Activated T-helper 1 cell treated with anti-CD3 and anti-CD28 coated beads, Interleukin-2, amount 50 U/mL, for 16 hours (primary cell): Measurements from ENCODE around the gene BUD31.
"Not testable (repeated sequence)": the region's sequence is repeated elsewhere in the genome, so short reads cannot be mapped to it uniquely, and the experiment has no call there.

ENCODE experiments used
- DNase-seq, 2 donors: peaks; one replicate each; pipeline ENCODE4 v3.0.0-alpha.2; 2020; ENCODE audit warnings: low read depth in 1 of 2, low spot score in 1 of 2

The BUD31 gene

DNA sequence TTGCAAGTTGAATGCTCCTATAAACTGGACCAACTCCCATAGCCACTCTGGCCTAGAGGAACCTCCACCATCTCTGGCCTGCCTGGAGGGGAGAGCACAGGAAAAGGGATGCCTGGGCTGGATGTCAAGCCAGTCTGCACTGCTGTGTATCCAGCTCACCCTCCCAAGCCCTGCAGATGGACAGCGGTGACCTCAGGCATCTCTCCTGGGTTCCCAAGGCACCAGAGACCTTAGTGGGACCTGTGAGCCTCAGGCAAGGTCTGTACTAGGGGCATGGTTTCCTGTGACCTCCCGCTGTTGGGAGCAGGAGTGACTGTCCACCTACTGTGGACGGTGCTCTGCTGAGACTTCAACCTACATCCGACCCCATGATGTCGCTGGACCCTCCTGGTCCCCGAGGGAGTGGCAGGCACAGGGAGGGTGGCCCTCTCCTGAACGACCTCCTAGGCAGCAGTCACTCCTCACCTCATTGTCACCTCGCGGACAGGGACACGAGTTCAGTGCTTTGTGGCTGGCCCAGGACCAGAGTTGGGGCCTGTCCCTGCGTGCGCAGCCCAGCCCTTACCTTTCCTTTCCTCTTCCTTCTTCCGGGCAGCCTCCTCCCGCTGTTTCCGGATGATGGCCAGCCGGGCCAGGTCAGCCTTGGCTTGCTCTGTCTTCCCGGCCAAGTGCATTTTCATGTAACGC is 11.3 kb upstream of the BUD31 start:
- no peak for DNase-seq

GRCh38 chr7:99398891-99399445 is 9.8 kb upstream of the BUD31 start:
- no peak for DNase-seq

DNA sequence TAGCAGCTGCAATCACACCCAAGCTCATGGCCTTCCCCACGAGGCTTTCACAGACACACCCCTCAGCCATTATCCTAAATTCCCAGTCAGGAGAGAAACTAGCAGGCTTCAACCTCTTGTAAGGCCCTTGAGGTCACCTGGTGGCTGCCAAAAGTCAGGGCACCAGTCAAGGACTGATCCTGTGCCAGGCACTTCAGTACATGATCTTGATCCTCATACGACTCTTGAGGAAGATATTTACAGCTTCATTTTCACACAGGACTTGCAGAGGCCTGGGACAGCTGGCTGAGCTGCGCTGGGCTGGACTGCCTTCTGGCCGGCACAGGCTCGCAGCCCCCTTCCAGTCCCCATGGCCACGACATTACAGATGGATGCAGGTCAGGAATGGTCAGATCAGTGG is 9.2 kb upstream of the BUD31 start:
- no peak for DNase-seq

- no peak for DNase-seq
Measured at GRCh38 chr7:99402854-99403253, 5.9 kb upstream of the BUD31 start.

DNA sequence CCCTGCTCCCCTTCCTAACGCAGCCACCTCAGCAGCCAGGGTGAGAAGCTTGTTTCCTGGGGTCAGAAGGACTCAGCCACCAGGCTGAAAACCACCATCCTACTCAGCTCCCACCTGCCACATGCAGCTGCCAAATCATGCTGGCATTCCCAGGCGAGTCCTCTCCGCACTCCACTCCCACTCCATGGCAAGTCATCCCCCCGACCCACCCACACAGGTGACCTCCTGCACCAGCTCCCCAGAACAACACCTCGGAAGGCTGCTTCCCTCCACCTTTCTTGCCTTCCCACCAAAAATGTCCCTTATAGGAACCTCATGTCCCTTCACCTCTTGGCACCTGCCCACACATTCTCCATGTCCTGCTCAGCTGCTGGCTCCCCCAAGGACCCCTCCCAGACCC is 5.0 kb upstream of the BUD31 start:
- DNase-seq: no peak

DNA sequence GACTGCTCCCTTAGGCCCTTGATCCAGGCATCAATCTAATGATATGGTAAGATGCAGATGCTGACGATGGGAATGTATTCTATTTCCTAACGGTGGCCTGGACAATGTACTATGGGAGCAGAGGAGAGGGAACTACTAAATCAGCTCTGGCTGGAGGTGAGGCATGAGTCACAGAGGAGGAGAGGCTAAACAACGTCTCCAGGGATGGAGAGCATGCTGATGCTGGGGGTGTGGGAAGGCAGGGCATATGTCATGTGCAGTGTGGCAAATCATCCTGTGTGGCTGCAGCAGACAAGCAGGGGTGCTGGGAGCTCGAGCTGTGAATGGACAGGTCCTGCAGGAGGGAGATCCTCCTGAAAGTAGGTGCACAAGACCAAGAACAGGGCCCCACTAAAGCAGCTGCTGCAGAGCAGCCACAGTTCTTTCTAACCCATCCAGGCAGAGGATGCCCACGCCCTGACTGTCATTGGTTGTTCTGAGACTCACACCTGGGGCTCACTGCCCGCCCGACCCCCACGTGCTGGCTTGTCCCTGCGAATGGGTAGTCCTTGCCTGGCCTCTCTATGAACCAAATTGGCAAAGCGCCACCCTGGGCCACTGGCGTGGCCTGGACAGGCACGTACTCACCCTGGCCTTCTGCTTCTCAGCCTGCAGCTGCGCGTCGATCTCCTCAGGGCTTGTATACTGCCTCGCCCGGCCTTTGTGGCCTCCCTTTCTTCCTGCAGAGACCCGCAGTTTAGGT is 4.4 kb upstream of the BUD31 start:
- no peak for DNase-seq

- no peak for DNase-seq
Measured at GRCh38 chr7:99404977-99405320, 3.8 kb upstream of the BUD31 start.

DNA sequence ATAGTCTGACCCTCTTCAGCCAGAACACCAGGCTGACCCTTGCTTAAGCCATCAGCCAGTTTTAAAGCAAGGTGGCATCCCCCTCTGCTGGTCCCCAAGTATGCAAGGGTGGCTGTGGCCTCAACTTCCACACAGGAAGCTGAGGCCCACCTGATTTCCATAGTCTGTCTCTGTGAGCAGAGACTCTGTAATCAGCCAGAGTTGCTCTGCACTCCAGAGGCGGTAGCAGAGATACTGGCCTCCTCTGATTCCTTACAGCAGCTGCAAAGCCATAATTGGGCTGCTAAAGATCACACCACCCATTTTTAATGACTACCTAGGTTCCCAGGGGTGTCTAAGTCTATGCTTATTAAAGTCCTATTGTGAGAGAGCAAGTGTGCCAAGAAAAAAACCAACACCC is 2.2 kb upstream of the BUD31 start:
- DNase-seq: no peak

- DNase-seq: peak in 1 of 2 donors; percentile 17
Measured at GRCh38 chr7:99407872-99408378, 844 bp upstream of the BUD31 start.

DNA sequence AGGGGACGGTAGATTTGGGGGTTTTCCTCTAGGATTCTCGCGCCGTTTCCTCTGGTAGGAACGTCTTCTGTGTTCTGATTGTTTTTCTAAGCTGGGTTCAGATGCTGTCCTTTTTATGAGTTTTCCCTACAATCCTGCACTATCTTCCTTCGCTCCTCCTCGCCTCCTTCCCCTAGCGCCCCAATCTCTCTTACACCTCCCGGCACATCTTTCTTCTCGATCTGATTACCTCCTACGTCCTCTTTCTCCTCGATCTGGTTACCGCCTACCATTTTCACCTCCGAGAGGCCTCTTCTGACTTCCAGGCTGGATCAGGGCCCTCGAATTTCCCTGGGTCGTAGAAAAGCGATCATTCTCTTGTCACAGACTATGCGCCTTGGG is 413 bp downstream of the BUD31 start:
- no peak for DNase-seq

- no peak for DNase-seq
Measured at GRCh38 chr7:99409806-99410205, 1.0 kb downstream of the BUD31 start.

DNA sequence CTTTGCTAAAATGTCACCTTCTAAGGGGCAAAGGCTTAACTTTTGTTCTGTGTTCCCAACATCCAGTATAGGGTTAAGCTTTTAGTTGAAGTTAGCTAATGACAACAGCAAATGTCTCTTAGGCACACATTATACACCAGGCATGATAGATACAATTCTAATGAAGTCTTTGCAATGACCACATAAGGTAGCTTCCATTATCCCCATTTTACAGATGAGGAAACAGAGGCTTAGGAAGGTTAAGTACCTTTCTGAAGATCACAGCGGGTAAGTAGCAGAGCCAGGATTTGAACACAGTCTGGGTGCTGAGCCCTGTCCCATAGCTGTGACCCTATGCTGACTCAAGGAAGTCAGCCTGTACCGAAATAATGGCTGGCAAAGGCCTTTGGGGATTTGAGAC is 1.9 kb downstream of the BUD31 start:
- DNase-seq: no peak

- not testable (repeated sequence) for DNase-seq
Measured at GRCh38 chr7:99415513-99416127, 6.9 kb downstream of the BUD31 start.

DNA sequence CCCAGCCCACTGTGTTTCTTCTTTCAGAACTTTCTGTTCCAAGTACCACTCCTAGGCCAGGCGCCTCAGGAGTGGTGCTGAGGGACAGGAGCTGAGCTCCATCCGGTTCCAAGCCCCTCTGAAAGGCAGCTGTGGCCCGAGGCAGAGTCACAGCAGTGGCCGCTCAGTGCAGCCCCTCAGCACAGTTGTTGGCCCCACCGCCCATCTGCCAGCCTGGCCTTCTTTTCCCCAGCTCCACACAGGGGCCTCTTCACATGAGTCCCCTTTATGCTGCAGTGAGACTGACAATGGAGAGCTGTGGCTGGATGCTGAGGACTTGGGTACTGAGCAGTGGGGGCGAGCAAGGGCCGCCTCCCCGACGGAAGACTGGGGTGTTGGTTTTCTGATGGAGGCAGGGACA is 9.5 kb downstream of the BUD31 start:
- DNase-seq: no peak

DNA sequence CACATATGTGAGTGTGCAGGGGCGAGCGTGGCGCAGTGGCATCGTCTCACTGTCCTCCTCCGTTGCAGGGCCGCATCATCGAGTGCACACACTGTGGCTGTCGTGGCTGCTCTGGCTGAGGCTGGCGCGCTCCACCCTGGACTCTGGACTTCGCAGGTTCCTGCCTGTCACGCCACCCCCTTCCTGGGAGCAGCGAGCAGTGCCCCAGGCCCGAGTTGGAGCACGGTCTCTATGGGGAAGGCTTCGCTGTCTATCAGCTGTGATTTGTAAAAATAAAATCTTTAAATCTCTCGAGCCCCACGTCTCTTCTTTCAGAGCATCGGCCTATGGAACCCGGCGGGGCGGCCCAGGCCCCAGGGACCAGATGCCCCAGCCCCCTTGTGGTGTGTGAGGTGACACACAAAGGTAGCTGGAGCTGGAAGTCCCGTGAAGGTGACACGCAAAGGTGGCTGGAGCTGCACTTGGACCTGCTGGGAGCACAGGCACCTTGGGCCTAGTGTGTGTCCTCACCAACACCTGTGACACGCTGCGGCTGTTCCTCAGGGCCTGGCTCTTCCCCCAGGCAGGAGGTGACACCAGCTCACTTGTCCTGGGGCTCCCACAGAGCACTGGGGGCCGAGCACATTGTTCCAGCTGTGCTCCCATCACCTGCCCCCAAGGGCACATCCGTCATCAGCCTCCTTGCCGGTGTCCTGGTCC is 10.7 kb downstream of the BUD31 start:
- no peak for DNase-seq

DNA sequence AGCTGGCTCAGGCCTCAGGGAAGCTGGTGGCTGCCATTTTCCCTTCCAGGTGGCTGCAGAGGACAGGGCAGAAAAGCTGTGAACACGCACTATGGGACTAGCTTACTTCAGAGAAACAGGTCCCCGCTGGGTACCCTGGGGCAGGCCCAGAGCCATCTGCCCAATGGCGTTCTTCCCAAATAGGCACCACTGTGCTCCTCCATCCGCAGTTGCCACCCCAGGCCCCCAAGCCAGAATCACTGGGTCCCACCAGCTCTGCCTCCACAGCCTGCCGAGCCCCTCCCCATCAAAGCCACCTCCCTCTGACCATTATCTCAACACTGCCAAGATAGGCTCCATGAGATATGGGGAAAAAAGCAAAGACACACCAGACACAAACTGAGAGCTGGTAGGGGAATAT is 11.4 kb downstream of the BUD31 start:
- no peak for DNase-seq

GRCh38 chr7:99420986-99421385 is 12.2 kb downstream of the BUD31 start:
- DNase-seq: no peak

DNA sequence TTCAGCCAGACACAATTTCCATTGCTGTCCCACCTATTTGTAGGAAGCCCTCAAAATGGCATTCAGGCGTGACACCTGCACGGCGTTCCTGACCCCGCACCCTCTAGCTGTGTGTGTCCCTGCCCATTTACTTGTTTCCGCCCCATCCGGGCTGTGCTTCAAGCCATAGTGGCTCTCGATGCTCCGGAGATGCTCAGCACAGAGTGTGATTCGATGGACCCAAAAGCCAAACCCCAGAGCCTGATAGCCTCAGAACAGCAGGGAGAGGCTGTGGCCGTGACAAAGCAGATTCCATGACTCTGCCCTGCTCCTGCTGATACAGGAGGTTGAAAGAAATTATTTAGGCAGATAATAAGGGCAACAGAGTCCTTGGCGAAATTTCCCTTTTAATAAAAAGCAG is 13.4 kb downstream of the BUD31 start:
- no peak for DNase-seq

DNA sequence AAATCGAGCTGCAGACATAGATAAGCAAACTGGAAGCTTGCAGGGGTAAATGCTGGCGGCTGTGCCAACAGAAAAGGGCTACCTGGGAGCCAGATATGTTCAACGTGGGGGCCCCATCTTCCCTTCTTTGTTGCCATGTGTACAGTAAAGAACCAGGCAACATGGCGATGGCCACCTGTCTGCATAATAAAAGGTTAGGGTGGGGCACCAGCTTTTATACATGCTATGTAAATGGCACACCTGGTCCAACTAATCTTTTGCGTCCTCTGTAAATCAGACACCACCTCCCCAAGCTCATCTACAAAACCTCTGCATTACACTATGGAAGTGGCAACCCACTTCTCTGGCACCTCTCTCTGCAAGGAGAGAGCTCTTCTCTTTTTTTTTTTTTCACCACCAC is 13.9 kb downstream of the BUD31 start:
- DNase-seq: no peak

DNA sequence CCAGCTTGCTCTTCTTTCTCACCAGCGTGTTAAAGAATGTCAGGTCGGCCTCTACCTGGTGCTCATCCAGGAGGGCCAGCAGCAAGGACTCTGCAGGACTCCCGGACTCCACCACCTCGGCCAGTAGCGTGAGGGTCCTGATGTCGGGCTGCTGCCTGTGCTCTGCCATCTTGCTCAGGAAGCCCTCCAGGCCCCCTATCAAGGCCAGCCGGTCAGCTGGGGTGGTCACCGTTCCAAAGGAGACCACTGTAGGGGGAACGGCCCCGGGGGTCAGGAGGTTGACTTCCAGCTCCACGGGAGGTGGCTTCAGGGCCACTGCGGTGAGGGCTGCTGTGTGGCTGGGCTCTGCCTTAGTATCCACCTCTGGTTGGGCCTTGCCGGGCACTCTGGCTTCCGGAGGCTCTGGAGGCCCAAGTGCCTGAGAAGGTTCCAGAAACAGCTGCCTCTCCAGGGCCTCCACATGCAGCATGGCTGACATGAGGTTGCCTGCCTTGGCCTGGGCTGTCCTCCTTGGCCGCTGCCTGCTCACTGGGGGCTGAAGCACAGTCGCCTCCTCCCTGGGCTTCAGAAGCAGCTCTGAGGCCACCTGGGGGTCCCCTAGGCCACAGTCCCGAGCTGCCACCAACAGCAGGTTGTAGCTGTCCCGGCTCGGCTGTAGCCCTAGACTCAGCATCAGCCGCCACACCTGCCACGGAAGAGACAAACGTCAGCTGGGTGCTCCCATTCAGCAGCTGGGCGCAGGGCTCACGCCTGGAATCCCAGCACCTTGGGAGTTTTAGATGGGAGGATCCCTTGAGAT is 16.4 kb downstream of the BUD31 start:
- DNase-seq: no peak
